Measurements from ENCODE around the gene LDHAL6B. TPM values are rescaled to one million over a fixed set of nuclear protein-coding genes. Genes with fewer than 3 reads are reported as not detected.

The LDHAL6B gene
- total and polyA plus RNA-seq, 9 of the 15 experiments (the other 6 are each of a cell fraction or from before 2014, with no cell fraction given): not detected

DNA sequence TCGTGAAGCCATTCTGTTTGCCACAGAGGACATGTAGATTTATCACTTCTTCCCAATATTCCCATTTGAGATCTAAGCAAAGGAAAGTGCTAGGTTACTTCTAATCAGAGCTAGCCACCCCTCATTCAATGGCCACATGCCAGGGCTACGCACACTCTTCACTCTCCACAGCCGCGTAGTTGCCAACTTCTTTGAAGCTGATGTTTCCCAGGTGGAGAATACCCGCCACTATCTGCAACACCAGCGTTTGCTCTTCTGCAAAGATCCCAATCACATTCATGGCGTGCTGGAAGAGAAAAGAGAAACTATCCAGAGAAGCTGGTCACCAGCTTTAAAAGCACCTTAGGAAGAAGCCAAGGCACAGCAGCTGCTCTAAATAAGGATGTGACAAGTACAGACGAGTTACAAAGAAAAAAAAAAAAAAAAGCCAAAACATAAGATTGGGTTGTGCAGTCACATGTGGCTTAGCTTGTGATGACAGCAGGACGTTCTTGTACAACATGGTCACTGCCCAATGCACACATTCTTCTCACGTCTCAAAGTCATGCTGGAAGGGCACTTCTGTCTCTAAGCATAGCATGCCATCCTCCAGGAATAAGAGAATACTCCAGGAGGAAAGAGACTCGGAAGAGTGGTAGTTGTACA lies 16.4 kb downstream of the LDHAL6B start:
- Histone ChIP-seq H3K4me1 (replicated peaks in 1 of 2; ENCODE audit: control insufficient read depth in 2 of 2, insufficient read depth in 2 of 2, low read length in 2 of 2) (no peaks in the 10 kb centered on the region), H3K9me3 (replicated peaks; ENCODE audit: control insufficient read depth, insufficient read depth, low read depth, low read length) (no peaks in the 10 kb centered on the region), H3K4me3 (no peak overlapping the region), H3K9me1 (ENCODE audit: control insufficient read depth, insufficient read depth, low read length) (no peaks in the 10 kb centered on the region), H3K27me3 (ENCODE audit: control insufficient read depth in 2 of 2, insufficient read depth in 2 of 2, low read length in 2 of 2) (peaks cover 16% of the 10 kb centered on the region in 2 experiments; a peak in 4 of 5 replicates), H3K9ac (ENCODE audit: insufficient read depth in 1 of 2, low read depth in 2 of 2, low read length in 2 of 2) (no peak overlapping the region), H2AFZ (ENCODE audit: low read depth, low read length) (no peak overlapping the region), H3K79me2 (ENCODE audit: control insufficient read depth, insufficient read depth, low read length) (no peaks in the 10 kb centered on the region), H3K36me3 (ENCODE audit: control insufficient read depth, insufficient read depth, low read length) (no peaks in the 10 kb centered on the region), H3K27ac (ENCODE audit: extremely low read depth, low read depth, low read length) (no peak overlapping the region), H4K20me1 (replicated peaks; ENCODE audit: control insufficient read depth, insufficient read depth, low read length) (no peaks in the 10 kb centered on the region), H3K4me2 (ENCODE audit: insufficient read depth, low read length) (no peak overlapping the region)
- ChIA-PET POLR2A (no interaction called here), CTCF (ENCODE audit: low intra/inter-chr PET ratio) (no interaction called here)
- intact Hi-C loops (cut with micrococcal nuclease) (no loop called here), in situ Hi-C loops (cut with MboI) (no loop called here)
- ATAC-seq (no peak), FAIRE-seq (no peak), DNase-seq (ENCODE audit: extremely low read depth in 1 of 4, low spot score in 3 of 4) (no peak)
- TF ChIP-seq STAG1 (CRISPR knock-in tag; IDR thresholded peaks at IDR 0.05; ENCODE audit: borderline replicate concordance) (no peak), THRAP3 (IDR thresholded peaks at IDR 0.05; ENCODE audit: borderline replicate concordance) (no peak), KLF1 (tag; IDR thresholded peaks at IDR 0.05) (no peak), GATAD2B (IDR thresholded peaks at IDR 0.05; ENCODE audit: borderline replicate concordance) (no peak), DMBX1 (CRISPR knock-in tag; IDR thresholded peaks at IDR 0.05; ENCODE audit: borderline replicate concordance) (no peak), ESRRB (CRISPR knock-in tag; IDR thresholded peaks at IDR 0.05; ENCODE audit: borderline replicate concordance) (no peak), OTX1 (CRISPR knock-in tag; IDR thresholded peaks at IDR 0.05) (no peak), JUN (IDR thresholded peaks at IDR 0.05; ENCODE audit: borderline replicate concordance, low read depth, low read length) (no peak), JUN (CRISPR knock-in tag; IDR thresholded peaks at IDR 0.05; ENCODE audit: borderline replicate concordance) (no peak), TEAD4 (IDR thresholded peaks at IDR 0.05; ENCODE audit: low read length) (no peak), TEAD4 (CRISPR knock-in tag; IDR thresholded peaks at IDR 0.05; ENCODE audit: borderline replicate concordance) (no peak), ZNF347 (CRISPR knock-in tag; IDR thresholded peaks at IDR 0.05; ENCODE audit: low read depth) (no peak)
- TF ChIP-seq, protein P1, sequence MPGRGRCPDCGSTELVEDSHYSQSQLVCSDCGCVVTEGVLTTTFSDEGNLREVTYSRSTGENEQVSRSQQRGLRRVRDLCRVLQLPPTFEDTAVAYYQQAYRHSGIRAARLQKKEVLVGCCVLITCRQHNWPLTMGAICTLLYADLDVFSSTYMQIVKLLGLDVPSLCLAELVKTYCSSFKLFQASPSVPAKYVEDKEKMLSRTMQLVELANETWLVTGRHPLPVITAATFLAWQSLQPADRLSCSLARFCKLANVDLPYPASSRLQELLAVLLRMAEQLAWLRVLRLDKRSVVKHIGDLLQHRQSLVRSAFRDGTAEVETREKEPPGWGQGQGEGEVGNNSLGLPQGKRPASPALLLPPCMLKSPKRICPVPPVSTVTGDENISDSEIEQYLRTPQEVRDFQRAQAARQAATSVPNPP (IDR thresholded peaks at IDR 0.05; ENCODE audit: borderline replicate concordance, insufficient read depth, insufficient read length): no peak
- TF ChIP-seq, protein P2, sequence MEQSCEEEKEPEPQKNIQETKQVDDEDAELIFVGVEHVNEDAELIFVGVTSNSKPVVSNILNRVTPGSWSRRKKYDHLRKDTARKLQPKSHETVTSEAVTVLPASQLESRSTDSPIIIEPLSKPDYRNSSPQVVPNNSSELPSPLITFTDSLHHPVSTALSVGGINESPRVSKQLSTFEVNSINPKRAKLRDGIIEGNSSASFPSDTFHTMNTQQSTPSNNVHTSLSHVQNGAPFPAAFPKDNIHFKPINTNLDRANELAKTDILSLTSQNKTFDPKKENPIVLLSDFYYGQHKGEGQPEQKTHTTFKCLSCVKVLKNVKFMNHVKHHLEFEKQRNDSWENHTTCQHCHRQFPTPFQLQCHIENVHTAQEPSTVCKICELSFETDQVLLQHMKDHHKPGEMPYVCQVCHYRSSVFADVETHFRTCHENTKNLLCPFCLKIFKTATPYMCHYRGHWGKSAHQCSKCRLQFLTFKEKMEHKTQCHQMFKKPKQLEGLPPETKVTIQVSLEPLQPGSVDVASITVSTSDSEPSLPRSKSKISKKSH (CRISPR knock-in tag; IDR thresholded peaks at IDR 0.05): no peak
- TF ChIP-seq, protein P3, sequence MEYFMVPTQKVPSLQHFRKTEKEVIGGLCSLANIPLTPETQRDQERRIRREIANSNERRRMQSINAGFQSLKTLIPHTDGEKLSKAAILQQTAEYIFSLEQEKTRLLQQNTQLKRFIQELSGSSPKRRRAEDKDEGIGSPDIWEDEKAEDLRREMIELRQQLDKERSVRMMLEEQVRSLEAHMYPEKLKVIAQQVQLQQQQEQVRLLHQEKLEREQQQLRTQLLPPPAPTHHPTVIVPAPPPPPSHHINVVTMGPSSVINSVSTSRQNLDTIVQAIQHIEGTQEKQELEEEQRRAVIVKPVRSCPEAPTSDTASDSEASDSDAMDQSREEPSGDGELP (CRISPR knock-in tag; IDR thresholded peaks at IDR 0.05; ENCODE audit: borderline replicate concordance): no peak
- TF ChIP-seq, protein P4, sequence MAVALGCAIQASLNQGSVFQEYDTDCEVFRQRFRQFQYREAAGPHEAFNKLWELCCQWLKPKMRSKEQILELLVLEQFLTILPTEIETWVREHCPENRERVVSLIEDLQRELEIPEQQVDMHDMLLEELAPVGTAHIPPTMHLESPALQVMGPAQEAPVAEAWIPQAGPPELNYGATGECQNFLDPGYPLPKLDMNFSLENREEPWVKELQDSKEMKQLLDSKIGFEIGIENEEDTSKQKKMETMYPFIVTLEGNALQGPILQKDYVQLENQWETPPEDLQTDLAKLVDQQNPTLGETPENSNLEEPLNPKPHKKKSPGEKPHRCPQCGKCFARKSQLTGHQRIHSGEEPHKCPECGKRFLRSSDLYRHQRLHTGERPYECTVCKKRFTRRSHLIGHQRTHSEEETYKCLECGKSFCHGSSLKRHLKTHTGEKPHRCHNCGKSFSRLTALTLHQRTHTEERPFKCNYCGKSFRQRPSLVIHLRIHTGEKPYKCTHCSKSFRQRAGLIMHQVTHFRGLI (CRISPR knock-in tag; IDR thresholded peaks at IDR 0.05): no peak
- 0% methylated on average over 10 of the region's 11 CpGs for WGBS (ENCODE audit: insufficient coverage, low coverage, missing lambda C conversion rate)
- no TSS peak for BruUV-seq (replicated peaks)
